SK-N-SH treated with all-trans-retinoic acid at 6 μM for 48 hours (cell line): ENCODE data around the gene MTF2.

Experiments used
- PATZ1 ChIP-seq: fragments of 250-450 bp; sonication (Bioruptor Pico); IDR thresholded peaks from 2 replicates; pipeline ENCODE4 v1.8.0; 2020; ENCODE audit warnings: mild to moderate bottlenecking, moderate library complexity, borderline replicate concordance
- SNAI2 ChIP-seq: fragments of 250-450 bp; sonication (Bioruptor Pico); IDR thresholded peaks from 2 replicates; pipeline ENCODE4 v1.5.0; 2020; ENCODE audit warnings: mild to moderate bottlenecking, moderate library complexity
- TCF4 ChIP-seq: fragments of 250-450 bp; sonication (Bioruptor Pico); IDR thresholded peaks from 2 replicates; pipeline ENCODE4 v1.8.0; 2021; ENCODE audit warnings: mild to moderate bottlenecking, moderate library complexity, borderline replicate concordance
- TOX ChIP-seq: fragments of 250-450 bp; sonication (Bioruptor Pico); IDR thresholded peaks from 2 replicates; pipeline ENCODE4 v1.8.0; 2021; ENCODE audit warnings: mild to moderate bottlenecking, moderate library complexity, borderline replicate concordance
- TSHZ2 ChIP-seq: fragments of 250-450 bp; sonication (Bioruptor Pico); IDR thresholded peaks from 2 replicates; pipeline ENCODE4 v1.5.0; 2020; ENCODE audit warnings: mild to moderate bottlenecking, moderate library complexity
- ZFP30 ChIP-seq: fragments of 450-650 bp; formaldehyde crosslinking; IDR thresholded peaks from 2 replicates; pipeline ENCODE4 v1.5.0; 2022; ENCODE audit warnings: mild to moderate bottlenecking, moderate library complexity
- ZNF8 ChIP-seq: fragments of 450-650 bp; formaldehyde crosslinking; IDR thresholded peaks from 2 replicates; pipeline ENCODE4 v1.5.0; 2020; ENCODE audit warnings: mild to moderate bottlenecking, moderate library complexity

- TF ChIP-seq ZFP30 (CRISPR knock-in tag), result no peak
- no peak for TF ChIP-seq ZNF8 (CRISPR knock-in tag)
- TF ChIP-seq PATZ1 (CRISPR knock-in tag), result no peak
- TF ChIP-seq TSHZ2, result no peak
- TF ChIP-seq TCF4 (CRISPR knock-in tag), result no peak
- TF ChIP-seq TOX, result no peak
- TF ChIP-seq SNAI2 (CRISPR knock-in tag), result no peak
These were observed 23.1 kb downstream of the MTF2 start for GRCh38 chr1:93102142-93102541.
